HepG2 (cell line): ENCODE measurements around the gene ELK1. TPM values are rescaled to one million over a fixed set of nuclear protein-coding genes. Genes with fewer than 3 reads are reported as not detected.

Source experiments
- ATAC-seq: fragments of 200-7000 bp; cut with Tn5 transposase; 3 replicates; pipeline ENCODE4 v1.9.1; 2020; ENCODE audit warnings: mild to moderate bottlenecking, moderate library complexity
- BruUV-seq: library from RNA; stranded (reverse); fragments of 400-500 nt; replicated peaks from 2 replicates; lab custom pipeline; 2021; lab: Mats Ljungman, UMichigan
- CTCF ChIA-PET: fragments of 300-600 bp; formaldehyde crosslinking; extraction: SDS; loops from one replicate; lab custom pipeline; 2021; ENCODE audit warnings: low total read pairs, inconsistent platforms, low intra/inter-chr PET ratio; lab: Yijun Ruan, JAX
- POLR2A ChIA-PET: fragments of 350-600 bp; sonication (Branson Sonifier 250); formaldehyde crosslinking; loops from one replicate; lab custom pipeline; 2020; ENCODE audit warnings: antibody characterized with exemption, inconsistent platforms; lab: Yijun Ruan, JAX
- DNase-seq: peaks from one replicate; pipeline ENCODE4 v3.0.0-alpha.2; 2015; ENCODE audit warnings: low spot score
- FAIRE-seq: peaks from 3 replicates; lab custom pipeline; 2011; peaks lifted over from hg19 to GRCh38; lab: Jason Lieb, UNC
- H2AFZ ChIP-seq: one replicate; pipeline ENCODE4 v1.6.1; 2011; ENCODE audit warnings: low read length, inconsistent platforms
- H3K27ac ChIP-seq: fragments of 300-600 bp; 3 replicates; pipeline ENCODE4 v1.8.0; 2011; ENCODE audit warnings: mixed run types, mild to moderate bottlenecking, mixed read lengths, low read length, inconsistent platforms; ENCODE audit not compliant: insufficient read depth; ENCODE audit errors: extremely low read length
- H3K27me3 ChIP-seq, 2 experiments: fragments of 200-600 bp in 1 of 2; 2 replicates in 1 of 2; 3 replicates in 1 of 2; pipeline versions ENCODE4 v1.6.0 to v1.8.0; 2011; ENCODE audit warnings: low read length in 2 of 2, mild to moderate bottlenecking in 2 of 2, moderate library complexity in 2 of 2, inconsistent platforms in 1 of 2; ENCODE audit not compliant: insufficient read depth in 2 of 2, control insufficient read depth in 1 of 2
- H3K36me3 ChIP-seq, 2 experiments: fragments of 200-600 bp in 1 of 2; replicated peaks in 1 of 2; 2 replicates in 1 of 2; 3 replicates in 1 of 2; pipeline versions ENCODE4 v1.5.1 to v1.8.0; 2011; ENCODE audit warnings: low read length in 2 of 2, inconsistent platforms in 1 of 2; ENCODE audit not compliant: insufficient read depth in 2 of 2, control insufficient read depth in 1 of 2
- H3K4me1 ChIP-seq: 2 replicates; pipeline ENCODE4 v1.5.1; 2012; ENCODE audit warnings: low read length, inconsistent platforms; ENCODE audit not compliant: insufficient read depth
- H3K4me2 ChIP-seq: 2 replicates; pipeline ENCODE4 v1.6.0; 2011; ENCODE audit warnings: low read depth, low read length, inconsistent platforms
- H3K4me3 ChIP-seq, 3 experiments: fragments of 200-600 bp in 1 of 3; sonication (generic), shearing (Covaris generic) in 1 of 3; replicated peaks in 1 of 3; 2 replicates each; pipeline ENCODE4 v1.5.1; 2011 to 2016; ENCODE audit warnings: low read length in 3 of 3, inconsistent platforms in 2 of 3, low read depth in 2 of 3, mild to moderate bottlenecking in 2 of 3, control low read depth in 1 of 3, mixed read lengths in 1 of 3; ENCODE audit not compliant: insufficient read depth in 1 of 3
- H3K79me2 ChIP-seq: one replicate; pipeline ENCODE4 v1.6.1; 2011; ENCODE audit warnings: low read length, inconsistent platforms; ENCODE audit not compliant: insufficient read depth
- H3K9ac ChIP-seq: 2 replicates; pipeline ENCODE4 v1.6.0; 2011; ENCODE audit warnings: mild to moderate bottlenecking, low read depth, low read length, inconsistent platforms; ENCODE audit not compliant: insufficient read depth
- H3K9me3 ChIP-seq: 2 replicates; pipeline ENCODE4 v1.5.1; 2012; ENCODE audit warnings: mild to moderate bottlenecking, low read length
- H4K20me1 ChIP-seq: 2 replicates; pipeline ENCODE4 v1.6.0; 2011; ENCODE audit warnings: inconsistent platforms, mild to moderate bottlenecking, low read length, moderate library complexity; ENCODE audit not compliant: insufficient read depth
- EZH2 ChIP-seq: conservative IDR thresholded peaks from 2 replicates; pipeline ENCODE4 v1.6.1; 2012; ENCODE audit warnings: mild to moderate bottlenecking, low read depth, low read length, moderate library complexity
- PHB2 ChIP-seq: fragments of 450-650 bp; IDR thresholded peaks from 2 replicates; pipeline ENCODE4 v1.6.1; 2018; ENCODE audit not compliant: partially characterized antibody
- SMARCC2 ChIP-seq: fragments of 450-650 bp; IDR thresholded peaks from 2 replicates; pipeline ENCODE4 v1.6.1; 2017; ENCODE audit warnings: antibody characterized with exemption, mild to moderate bottlenecking
- ZMYM2 ChIP-seq: sonication (generic); formaldehyde crosslinking; IDR thresholded peaks from 2 replicates; pipeline ENCODE4 v1.8.0; 2022; ENCODE audit warnings: mild to moderate bottlenecking, missing genetic modification reagents
- ZNF317 ChIP-seq: sonication (generic); formaldehyde crosslinking; IDR thresholded peaks from 2 replicates; pipeline ENCODE4 v1.5.0; 2020; ENCODE audit warnings: mild to moderate bottlenecking, missing genetic modification reagents
- WGBS: methylation state at CpG from one replicate; pipeline ENCODE4 v1.1.6; 2017; ENCODE audit warnings: low lambda C conversion rate; 5-methylcytosine and 5-hydroxymethylcytosine counted together
- in situ Hi-C: cut with HindIII; loops from 2 replicates; pipeline ENCODE4 v1.10.0; 2017; ENCODE audit warnings: low pct_unique_long_range_greater_than_20kb; ENCODE audit not compliant: extremely low pct_ligation_motif_present
- intact Hi-C: fragments of 100-400 bp; cut with micrococcal nuclease; formaldehyde crosslinking; loops from one replicate; pipeline ENCODE4 v1.10.0; 2022; ENCODE audit not compliant: unreplicated experiment
- polyA plus RNA-seq, 8 experiments: library from polyadenylated mRNA; depleted of rRNA in 3 of 8; stranded (reverse) in 7 of 8; unstranded in 1 of 8; fragments of >200 nt; fragmentation: Illumina TruSeq in 4 of 8; extraction: Trizol in 4 of 8; gene quantifications; 2 replicates each; pipeline versions ENCODE4 v1.2.1 to v1.2.3, GENCODE V29; 2011 to 2016; ENCODE audit warnings: low read depth in 4 of 8, missing spikeins in 1 of 8, mixed read lengths in 1 of 8; ENCODE audit not compliant: insufficient read depth in 1 of 8
- total RNA-seq, 5 experiments: library from RNA; depleted of rRNA; stranded (reverse); fragments of >200 nt; fragmentation: Illumina TruSeq; extraction: Trizol; gene quantifications; 2 replicates each; pipeline ENCODE4 v1.2.3, GENCODE V29; 2016; ENCODE audit warnings: low read depth in 1 of 5
- TF ChIP-seq, protein P1 (sequence below): IDR thresholded peaks from 2 replicates; pipeline ENCODE4 v1.6.1; 2016; ENCODE audit warnings: low read depth, control low read depth
- TF ChIP-seq, protein P2 (sequence below): sonication (generic); formaldehyde crosslinking; conservative IDR thresholded peaks from 2 replicates; pipeline ENCODE4 v1.8.0; 2022; ENCODE audit warnings: missing genetic modification reagents

Gene ELK1
- total and polyA plus RNA-seq, 2 of the 13 experiments (the other 11 are each of a cell fraction or from before 2014, with no cell fraction given), result 4.3 to 7.2 TPM

DNA sequence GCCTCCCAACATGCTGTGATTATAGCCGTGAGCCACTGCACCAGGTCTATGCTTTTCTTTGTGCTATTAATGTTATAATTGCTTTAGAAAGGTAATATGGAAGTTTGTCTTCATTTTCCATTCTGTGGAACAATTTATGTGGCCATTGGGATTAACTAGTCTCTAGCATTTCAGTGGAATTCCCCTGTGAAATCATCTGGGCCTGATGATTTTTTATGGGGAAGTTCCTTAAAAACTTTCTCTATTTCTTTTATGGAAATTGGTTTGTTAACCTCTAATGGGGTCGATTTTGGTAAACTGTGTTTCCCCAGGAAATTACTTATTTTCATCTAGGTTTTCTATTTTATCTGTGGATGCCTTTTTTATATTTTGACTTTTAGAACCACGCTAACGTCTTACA, 56.8 kb downstream of the ELK1 start (continued):
- TF ChIP-seq, protein P1, sequence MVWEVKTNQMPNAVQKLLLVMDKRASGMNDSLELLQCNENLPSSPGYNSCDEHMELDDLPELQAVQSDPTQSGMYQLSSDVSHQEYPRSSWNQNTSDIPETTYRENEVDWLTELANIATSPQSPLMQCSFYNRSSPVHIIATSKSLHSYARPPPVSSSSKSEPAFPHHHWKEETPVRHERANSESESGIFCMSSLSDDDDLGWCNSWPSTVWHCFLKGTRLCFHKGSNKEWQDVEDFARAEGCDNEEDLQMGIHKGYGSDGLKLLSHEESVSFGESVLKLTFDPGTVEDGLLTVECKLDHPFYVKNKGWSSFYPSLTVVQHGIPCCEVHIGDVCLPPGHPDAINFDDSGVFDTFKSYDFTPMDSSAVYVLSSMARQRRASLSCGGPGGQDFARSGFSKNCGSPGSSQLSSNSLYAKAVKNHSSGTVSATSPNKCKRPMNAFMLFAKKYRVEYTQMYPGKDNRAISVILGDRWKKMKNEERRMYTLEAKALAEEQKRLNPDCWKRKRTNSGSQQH (CRISPR knock-in tag), result no peak
- TF ChIP-seq ZMYM2 (CRISPR knock-in tag) (no peak), ZNF317 (no peak), SMARCC2 (no peak)

DNA sequence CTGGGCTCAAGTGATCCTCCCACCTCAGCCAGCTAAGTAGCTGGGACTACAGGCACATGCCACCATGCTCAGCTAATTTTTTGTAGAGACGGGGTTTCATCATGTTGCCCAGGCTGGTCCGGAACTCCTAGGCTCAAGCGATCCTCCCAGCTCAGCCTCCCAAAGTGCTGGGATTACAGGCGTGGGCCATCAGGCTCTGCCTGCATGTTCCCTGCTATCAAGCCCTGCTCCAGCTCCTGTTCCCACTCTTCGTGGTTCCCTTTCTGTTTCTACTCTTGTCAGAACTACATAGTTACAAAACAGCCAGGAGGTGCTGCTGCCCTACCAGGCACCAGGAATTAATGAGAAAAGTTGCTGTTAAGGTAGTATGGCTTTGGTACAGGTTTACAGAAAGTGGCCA, 59.4 kb downstream of the ELK1 start:
- H3K79me2 ChIP-seq, result no peaks in the 10 kb centered on the region
- H3K27ac ChIP-seq, result no peak overlapping the region
- H3K27me3 ChIP-seq, result no peaks in the 10 kb centered on the region; a peak in 1 of 5 replicates
- in situ Hi-C loops (no loop called here), intact Hi-C loops (no loop called here)
- H3K9ac ChIP-seq, result no peak overlapping the region
- no peak overlapping the region for H3K4me3 ChIP-seq
- TF ChIP-seq PHB2 (no peak), EZH2 (no peak)
- TF ChIP-seq, protein P2, sequence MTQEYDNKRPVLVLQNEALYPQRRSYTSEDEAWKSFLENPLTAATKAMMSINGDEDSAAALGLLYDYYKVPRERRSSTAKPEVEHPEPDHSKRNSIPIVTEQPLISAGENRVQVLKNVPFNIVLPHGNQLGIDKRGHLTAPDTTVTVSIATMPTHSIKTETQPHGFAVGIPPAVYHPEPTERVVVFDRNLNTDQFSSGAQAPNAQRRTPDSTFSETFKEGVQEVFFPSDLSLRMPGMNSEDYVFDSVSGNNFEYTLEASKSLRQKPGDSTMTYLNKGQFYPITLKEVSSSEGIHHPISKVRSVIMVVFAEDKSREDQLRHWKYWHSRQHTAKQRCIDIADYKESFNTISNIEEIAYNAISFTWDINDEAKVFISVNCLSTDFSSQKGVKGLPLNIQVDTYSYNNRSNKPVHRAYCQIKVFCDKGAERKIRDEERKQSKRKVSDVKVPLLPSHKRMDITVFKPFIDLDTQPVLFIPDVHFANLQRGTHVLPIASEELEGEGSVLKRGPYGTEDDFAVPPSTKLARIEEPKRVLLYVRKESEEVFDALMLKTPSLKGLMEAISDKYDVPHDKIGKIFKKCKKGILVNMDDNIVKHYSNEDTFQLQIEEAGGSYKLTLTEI, result no peak
- TF ChIP-seq, all 625 proteins: peak for 0
- no peak overlapping the region for H3K4me2 ChIP-seq
- no TSS peak for BruUV-seq
- H3K9me3 ChIP-seq, result no peaks in the 10 kb centered on the region
- no peaks in the 10 kb centered on the region for H4K20me1 ChIP-seq
- no peak for DNase-seq
- no peaks in the 10 kb centered on the region for H3K36me3 ChIP-seq
- CTCF ChIA-PET, result no interaction called here
- no peak for ATAC-seq
- no peak for FAIRE-seq
- no peaks in the 10 kb centered on the region for H3K4me1 ChIP-seq
- WGBS, result 14% methylated on average over 3 of the region's 5 CpGs
- POLR2A ChIA-PET, result no interaction called here
- no peak overlapping the region for H2AFZ ChIP-seq
